ENCODE results near the gene WWOX.
"Not testable (repeated sequence)": the region's sequence is repeated elsewhere in the genome, so short reads cannot be mapped to it uniquely, and the experiment has no call there.

WWOX gene

GRCh38 chr16:78505544-78506366 lies 406.3 kb downstream of the WWOX start:
- DNase-seq = no peak

DNA sequence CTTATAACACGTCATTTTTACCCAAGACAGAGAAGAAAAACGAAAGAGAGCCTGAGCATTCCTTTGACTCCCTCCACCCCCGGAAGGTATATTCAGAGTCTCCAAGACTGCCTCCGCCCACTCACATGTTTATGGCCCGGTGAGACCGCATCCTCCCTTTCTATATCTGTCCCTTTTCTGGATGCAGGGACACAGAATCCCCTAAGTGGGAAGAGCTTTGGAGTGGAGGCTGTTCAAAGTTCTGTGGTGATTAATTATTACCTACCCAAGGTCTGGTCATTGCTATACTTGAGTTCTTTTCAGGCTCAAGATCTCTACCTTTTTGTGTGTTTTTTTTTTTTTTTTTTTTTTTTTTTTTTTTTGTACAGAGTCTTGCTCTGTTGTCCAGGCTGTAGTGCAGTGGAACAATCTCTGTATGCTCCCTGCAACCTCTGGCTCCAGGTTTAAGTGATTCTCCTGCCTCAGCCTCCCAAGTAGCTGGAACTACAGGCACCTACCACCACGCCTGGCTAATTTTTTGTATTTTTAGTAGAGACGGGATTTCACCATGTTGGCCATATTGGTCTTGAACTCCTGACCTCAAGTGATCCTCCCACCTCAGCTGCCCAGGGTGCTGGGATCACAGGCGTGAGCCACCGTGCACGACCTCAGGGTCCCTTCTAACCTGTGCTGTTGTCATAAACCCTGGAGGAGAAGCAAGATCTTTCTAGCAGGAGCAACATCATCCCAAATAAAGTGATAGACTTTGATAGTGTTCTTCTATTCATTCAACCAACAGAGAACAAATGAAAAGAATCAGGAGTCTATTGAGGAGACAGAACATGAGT lies 407.1 kb downstream of the WWOX start:
- DNase-seq = no peak

GRCh38 chr16:78507576-78507975 lies 408.1 kb downstream of the WWOX start:
- no peak for DNase-seq

- DNase-seq = no peak
Observed at GRCh38 chr16:78509965-78510364, 410.5 kb downstream of the WWOX start.

DNA sequence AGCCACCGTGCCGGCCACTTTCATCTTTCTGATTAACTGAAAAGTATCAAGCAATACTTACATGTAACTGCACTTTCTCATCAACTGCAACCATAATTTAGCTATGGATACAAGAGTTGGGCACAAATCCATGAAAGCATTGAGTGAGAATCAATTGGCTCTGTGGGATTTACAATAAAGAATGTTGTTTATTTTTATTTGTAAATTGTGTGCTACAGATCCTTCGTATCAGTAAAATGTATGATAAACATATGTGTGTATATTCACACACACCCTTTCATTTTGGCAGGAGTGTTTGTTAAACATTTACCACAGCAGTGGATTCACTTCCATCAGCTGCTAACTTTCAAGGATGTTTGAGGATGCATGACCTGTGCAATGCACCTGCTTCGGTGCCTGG lies 411.0 kb downstream of the WWOX start:
- no peak for DNase-seq

GRCh38 chr16:78513838-78514237 lies 414.4 kb downstream of the WWOX start:
- DNase-seq = no peak

DNA sequence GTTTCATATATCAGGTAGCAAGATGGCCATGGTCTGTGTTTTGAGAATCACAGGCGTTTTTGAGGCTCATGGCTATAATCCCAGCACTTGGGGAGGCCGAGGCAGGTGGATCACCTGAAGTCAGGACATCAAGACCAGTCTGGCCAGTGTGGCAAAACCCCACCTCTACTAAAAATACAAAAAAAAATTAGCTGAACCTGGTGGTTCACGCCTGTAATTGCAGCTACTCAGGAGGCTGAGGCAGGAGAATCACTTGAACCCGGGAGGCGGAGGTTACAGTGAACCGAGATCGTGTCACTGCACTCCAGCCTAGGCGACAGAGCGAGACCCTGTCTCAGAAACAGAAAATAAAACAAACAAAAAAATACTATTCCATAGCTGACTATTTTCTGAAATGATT lies 415.4 kb downstream of the WWOX start:
- not testable (repeated sequence) for DNase-seq

DNA sequence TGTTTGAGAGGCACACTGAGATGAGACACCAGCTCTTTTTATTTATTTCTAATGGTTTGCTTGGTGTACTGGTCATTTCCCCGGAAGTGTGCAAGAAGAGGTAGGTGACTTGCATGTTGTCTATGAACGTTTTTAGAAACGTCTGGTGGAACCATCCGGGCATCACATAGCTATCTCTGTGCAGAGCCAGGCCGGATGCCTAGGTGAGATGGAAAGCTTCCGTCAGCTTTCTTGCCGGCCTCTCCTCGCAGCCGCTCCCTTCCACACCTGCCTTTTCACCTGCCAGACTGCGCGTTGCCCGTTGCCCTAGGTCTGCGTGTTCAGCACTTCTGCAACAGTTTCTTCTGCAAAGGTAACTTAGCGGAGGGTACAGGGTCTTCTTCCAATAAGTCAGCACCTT lies 416.0 kb downstream of the WWOX start:
- DNase-seq = no peak

DNA sequence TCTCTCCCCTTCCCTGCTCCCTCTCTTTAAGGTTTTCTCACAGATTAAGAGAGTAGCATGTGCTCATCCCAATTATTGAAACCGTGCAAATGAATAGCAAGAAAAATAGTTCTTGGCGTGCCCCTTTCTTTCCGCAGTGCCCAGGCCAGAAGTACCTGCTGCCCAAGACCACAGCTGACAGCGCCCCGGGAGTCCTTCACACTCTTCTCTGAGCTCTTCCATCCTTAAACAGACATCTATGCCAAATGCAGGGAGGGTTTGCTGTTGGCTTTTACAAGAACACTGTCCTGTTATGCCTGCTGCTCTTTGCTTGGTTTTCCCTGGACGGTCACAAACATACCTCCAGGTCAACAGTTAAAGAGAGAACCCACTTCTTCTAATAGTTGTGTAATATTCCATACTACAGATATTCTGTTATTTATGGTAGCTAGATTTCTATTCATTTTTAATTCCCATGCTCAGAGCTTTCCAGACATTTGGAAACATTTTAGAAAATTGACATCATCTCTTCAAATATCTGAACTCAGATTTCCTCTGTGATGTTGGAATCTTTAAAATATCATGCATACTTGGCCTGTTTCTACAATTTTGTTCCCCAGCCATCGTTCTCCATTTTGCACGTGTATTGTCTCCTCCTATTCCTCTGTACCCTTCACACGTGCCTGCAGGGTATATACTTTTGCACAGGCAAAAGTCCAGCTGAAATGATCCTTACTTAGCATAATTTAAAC lies 416.7 kb downstream of the WWOX start:
- DNase-seq = no peak

DNA sequence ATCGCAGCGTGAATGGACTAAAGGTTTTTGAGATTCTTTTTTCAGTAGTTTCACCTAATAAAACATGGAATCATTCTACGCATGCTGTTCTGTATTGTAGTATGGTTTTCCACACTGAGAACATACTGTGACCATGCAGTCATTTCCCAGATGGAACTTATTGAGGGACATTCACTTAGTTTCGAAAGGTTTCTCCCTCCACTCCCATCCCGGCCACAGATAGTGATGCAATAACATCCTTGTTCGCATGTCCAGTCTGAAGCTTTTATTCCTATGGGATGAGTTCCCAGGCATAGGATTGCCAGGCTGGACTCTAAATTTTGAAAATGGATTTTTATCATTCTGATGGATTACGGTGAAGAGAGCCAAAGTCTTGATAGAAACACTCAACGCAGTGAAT lies 420.4 kb downstream of the WWOX start:
- DNase-seq = no peak

- DNase-seq = no peak
Observed at GRCh38 chr16:78520470-78520869, 421.0 kb downstream of the WWOX start.

- DNase-seq = no peak
Observed at GRCh38 chr16:78522327-78522726, 422.9 kb downstream of the WWOX start.

GRCh38 chr16:78523212-78523985 lies 423.9 kb downstream of the WWOX start:
- peak; percentile 46 to 63 for DNase-seq

GRCh38 chr16:78524066-78524595 lies 424.7 kb downstream of the WWOX start:
- peak in 1 of 2 experiments; percentile 39 for DNase-seq

GRCh38 chr16:78528265-78528664 lies 428.8 kb downstream of the WWOX start:
- no peak for DNase-seq

- no peak for DNase-seq
Observed at GRCh38 chr16:78529881-78530280, 430.4 kb downstream of the WWOX start.

- DNase-seq = no peak
Observed at GRCh38 chr16:78530283-78530682, 430.8 kb downstream of the WWOX start.

GRCh38 chr16:78535098-78535497 lies 435.6 kb downstream of the WWOX start:
- no peak for DNase-seq

- no peak for DNase-seq
Observed at GRCh38 chr16:78537511-78537910, 438.1 kb downstream of the WWOX start.

DNA sequence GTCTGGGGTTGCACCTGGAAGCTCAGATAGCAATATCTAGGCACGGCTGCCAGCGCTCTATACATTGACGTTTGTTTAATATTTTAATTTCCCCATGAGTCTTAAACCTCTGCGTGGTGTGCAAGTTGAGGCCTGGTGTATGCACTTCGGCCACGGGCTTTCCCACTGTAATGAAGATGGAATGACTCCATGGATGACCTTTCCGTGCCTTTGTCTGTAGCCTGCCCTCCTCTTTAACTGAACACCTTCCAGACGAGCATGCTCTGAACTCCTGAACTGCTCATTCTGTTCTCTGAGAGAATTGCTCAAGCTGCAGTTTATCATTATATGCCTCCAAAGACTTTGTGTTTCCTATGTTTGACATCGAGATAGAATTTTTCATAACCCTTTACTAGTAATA lies 438.8 kb downstream of the WWOX start:
- DNase-seq = no peak

DNA sequence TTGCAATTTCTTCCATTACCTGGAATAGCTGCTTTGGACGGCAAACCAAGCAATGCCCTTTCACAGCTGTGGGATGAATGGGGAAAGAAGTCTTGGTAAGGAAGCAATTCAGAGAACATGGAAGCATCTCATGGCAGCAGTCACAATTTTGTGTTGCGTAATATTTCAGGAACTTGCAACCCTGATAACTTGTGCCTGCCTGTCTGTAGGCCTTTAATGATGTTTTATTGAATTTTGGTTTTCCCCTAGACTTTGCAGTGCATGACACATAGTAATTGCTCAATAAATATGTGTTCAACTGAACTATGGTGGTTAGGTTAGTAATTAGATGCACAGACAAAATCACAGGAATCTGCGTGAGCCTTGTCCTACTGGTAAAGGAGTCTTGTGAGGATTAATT lies 439.5 kb downstream of the WWOX start:
- DNase-seq = no peak

- no peak for DNase-seq
Observed at GRCh38 chr16:78542419-78542818, 443.0 kb downstream of the WWOX start.
